HG03196 (cell line): Measurements from ENCODE around the gene MYL4.
"Not testable (repeated sequence)": the region's sequence is repeated elsewhere in the genome, so short reads cannot be mapped to it uniquely, and the experiment has no call there.

ENCODE experiments used
- ATAC-seq: cut with Tn5 transposase; IDR thresholded peaks from one replicate; pipeline ENCODE4 v1.9.1; 2021; ENCODE audit not compliant: unreplicated experiment

MYL4 gene

GRCh38 chr17:47192554-47192953 lies 16.6 kb upstream of the MYL4 start:
- no peak for ATAC-seq

DNA sequence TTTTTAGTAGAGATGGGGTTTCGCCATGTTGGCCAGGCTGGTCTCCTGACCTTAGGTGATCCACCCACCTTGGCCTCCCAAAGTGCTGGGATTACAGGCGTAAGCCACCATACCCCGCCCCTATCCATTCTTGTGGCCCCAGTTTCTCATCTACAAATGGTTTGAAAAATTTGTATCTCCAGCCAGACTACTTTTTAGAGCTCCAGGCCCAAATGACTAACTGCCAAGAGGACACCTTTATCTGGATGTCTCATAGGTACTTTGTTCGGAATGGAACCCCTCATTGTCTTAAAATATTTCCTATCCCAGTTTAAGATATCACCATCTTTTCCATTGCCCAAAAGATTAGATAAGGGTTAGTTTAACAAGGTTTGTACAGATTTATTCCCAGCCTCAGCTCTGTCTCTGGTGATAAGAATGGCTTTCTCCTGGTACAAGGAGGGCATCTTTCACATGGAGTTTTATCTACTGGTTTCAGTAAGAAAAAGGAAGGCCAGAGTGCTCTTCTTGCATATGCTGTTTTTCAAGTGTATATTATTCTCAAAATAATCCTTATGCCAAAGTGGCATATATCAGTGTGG lies 15.1 kb upstream of the MYL4 start:
- no peak for ATAC-seq

GRCh38 chr17:47197821-47198220 lies 11.3 kb upstream of the MYL4 start:
- ATAC-seq, result no peak

DNA sequence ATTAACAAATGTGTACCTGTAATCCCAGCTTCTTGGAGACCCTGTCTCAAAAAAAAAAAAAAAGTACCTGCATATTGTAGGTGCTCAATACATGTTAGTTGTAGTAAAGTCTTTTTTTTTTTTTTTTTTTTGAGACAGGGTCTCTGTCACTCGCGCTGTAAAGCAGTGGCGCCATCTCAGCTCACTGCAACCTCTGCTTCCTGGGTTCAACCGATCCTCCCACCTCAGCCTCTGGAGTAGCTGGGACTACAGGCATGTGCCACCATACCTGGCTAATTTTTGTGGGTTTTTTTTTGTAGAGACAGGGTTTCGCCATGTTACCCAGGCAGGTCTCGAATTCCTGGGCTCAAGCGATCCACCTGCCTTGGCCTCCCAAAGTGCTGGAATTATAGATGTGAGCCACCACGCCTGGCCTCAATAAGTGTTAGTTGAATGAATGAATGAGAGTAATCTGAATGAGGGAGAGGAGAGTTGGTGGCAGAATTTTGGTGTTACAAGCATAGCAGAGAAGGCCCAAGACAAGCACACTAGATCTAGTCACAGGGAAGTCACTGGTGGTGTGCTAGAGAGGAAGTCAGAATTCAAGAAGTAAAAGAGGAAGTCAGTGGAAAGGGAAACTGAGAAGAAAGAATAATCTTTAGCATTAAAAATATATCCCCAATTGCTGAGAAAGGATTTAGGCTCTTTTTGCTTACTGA lies 9.4 kb upstream of the MYL4 start:
- ATAC-seq, result no peak

- ATAC-seq, result no peak
Observed at GRCh38 chr17:47200325-47200664, 8.9 kb upstream of the MYL4 start.

DNA sequence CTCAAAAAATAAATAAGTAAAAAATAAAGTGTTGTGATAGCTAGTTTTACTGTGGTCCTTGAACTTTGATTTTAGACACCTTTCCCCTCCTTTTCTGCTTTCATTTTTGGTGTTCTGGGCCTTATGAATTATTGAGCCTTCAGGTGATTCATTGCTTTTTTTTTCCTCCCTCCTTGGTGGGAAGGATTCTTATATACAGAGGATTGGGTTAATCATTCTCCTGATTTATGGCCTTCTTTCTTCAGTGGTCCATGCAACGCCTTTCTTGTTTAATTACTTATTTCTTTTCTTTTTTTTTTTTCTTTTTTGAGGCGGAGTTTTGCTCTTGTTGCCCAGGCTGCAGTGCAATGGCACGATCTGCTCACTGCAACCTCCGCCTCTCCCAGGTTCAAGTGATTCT lies 8.0 kb upstream of the MYL4 start:
- ATAC-seq, result no peak

DNA sequence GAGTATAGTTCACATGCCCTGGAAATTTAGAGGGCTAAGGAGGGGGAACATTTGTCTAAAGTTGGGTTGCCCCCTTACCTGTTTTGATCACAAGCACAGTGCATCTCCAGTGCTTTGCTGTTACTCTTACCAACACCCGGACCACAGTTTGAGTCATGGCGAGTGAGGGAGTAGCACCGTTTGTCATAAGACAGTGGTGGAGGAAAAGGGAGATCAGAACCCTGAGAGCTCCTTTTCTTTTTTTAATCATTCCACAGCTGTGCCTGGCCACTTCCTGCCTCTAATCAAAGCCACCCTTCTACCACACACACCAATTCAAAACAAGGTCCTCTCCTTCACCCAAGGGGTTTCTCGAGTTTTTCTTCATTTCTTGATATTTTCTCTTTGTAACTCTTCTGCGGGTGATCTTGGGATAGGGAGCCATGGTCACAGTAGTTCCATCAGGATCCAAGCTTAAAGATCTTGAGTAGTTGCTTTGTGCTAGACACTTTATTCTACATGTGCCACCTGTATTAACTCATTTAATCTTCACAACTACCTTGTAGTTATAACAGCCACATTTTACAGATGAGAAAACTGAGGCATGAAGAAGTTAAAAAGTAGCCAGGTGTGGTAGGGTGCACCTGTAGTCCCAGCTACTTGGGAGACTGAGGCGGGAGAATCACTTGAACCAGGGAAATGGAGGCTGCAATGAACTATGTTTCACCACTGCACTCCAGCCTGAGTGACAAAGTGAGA lies 5.0 kb upstream of the MYL4 start:
- ATAC-seq, result no peak

DNA sequence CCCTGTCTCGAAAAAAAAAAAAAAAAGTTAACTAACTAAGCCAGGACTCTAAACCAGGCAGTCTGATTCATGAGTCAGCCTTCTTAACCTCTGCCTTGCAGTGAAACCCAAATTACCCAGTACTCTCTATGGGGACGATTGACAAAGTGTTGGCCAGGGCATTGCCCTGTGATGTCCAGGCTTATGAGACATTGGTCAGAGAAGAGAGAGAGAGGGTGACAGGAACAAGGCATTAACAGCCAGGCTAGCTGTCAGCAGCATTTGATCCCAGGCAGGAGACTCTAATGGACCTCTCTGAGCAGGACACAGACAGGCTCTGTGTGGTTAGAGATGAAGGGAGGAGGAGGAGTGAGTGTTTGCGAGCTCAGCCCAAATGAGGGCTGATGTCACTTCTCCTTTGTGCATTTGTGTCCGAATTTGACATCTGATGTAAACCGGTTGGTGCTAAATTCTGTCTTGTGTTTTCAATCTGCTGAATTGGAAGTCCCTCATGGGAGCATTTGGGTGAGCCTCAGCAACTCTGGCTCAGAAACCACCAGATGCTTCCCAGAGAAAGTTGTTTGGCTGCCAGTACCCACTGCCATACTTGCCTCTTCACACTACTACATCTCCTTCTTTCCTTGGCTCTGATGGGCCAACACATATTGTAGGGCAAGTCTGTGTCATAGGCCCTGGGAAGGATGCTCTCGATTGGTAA lies 4.3 kb upstream of the MYL4 start:
- peak; percentile 36 for ATAC-seq

- ATAC-seq, result peak; percentile 55
Observed at GRCh38 chr17:47205419-47205963, 3.7 kb upstream of the MYL4 start.

DNA sequence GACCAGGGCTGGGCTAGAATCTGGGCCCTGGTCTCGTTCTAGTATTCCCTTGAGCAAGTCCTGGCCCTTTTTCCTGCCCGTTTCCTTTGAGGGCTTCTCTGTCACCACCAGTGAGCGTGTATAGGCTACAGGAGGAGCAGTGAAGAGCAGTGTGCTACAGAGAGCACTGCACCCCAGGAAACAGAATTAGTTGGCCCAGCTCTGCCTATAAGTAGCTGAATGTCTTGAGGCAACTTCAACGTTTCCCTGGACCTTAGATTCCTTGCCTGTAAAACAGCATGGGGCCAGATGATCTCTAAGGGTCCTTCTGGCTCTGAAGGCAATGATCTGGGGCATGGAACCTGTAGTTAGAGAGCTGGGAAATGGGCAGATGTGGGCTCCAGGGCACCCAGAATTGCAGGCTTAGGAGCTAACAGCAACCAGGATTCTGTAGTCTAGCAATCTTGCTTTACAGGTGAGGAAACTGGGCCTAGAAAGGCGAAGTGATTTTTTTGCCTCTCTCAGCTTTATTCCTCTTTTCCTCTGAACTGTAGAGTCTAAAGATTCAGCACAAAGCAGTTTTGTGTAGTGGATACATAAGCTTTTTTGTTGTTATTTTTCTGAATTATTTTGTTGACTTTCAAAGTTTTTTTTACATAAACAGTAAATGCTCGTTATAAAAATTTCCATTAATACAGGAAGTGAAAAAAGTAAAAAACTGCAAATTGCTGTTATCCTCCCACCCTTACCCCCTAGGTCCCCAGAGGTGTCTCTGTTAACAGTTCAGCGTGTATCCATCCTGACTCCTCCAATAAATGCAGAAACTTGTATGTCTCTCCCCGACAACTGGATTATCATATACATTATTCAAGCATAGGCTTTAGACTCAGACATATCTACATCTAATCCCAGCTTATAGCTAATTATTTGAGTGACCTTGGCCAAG lies 1.7 kb upstream of the MYL4 start:
- ATAC-seq, result no peak

- no peak for ATAC-seq
Observed at GRCh38 chr17:47209499-47209898, 351 bp downstream of the MYL4 start.

- ATAC-seq, result no peak
Observed at GRCh38 chr17:47210105-47210504, 957 bp downstream of the MYL4 start.

- ATAC-seq, result no peak
Observed at GRCh38 chr17:47210779-47211178, 1.6 kb downstream of the MYL4 start.

DNA sequence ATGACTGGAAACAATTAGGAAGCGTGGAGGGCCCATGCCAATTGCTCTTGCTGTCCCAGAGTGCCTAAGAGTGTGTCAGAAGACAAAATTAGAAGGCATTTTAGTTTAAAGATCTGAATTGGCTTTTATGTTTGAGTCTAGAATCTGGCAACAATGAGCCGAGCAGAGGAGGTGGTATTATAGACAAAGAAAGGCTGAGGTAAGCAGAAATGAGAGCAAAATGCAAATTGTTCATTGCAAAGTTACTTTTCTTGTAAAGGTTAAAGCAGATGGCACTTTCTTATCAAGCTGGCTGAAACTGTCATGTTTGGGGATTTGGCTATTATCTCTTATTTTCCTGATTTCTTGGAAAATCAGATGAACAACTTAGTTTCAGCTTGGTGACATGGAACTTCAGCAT lies 3.3 kb downstream of the MYL4 start:
- no peak for ATAC-seq

GRCh38 chr17:47213540-47213939 lies 4.4 kb downstream of the MYL4 start:
- ATAC-seq, result no peak

DNA sequence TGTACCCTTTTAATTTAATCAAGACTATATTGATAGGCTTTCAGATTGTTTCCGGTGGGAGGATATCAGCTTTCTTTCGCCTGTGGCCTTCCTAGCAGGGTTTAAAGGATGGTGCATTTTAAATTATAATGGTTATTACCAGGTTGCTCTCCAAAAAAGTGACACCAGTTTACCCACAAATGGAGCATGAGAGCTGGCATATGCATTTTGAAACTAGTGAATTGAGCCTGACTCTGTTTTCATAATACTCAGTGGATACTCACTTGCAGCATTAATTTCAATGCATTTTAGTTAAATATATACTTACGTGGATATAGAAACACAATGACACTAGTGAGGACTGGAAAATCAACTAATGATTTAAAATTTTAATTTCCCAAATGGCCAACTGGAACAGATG lies 5.8 kb downstream of the MYL4 start:
- ATAC-seq, result no peak

DNA sequence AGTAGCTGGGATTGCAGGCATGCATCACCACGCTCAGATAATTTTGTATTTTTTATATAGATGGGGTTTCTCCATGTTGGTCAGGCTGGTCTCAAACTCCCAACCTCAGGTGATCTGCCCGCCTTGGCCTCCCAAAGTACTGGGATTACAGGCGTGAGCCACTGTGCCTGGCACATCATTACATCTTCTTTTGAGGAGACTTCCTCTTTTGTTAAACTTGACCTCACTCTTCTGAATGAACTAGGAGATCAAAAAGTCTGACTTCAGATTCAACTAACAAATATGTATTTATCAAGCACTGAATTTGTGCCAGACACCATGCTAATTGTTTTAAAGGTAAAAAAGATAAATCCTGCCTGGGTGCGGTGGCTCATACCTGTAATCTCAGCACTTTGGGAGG lies 7.7 kb downstream of the MYL4 start:
- not testable (repeated sequence) for ATAC-seq

- not testable (repeated sequence) for ATAC-seq
Observed at GRCh38 chr17:47217279-47217678, 8.1 kb downstream of the MYL4 start.

DNA sequence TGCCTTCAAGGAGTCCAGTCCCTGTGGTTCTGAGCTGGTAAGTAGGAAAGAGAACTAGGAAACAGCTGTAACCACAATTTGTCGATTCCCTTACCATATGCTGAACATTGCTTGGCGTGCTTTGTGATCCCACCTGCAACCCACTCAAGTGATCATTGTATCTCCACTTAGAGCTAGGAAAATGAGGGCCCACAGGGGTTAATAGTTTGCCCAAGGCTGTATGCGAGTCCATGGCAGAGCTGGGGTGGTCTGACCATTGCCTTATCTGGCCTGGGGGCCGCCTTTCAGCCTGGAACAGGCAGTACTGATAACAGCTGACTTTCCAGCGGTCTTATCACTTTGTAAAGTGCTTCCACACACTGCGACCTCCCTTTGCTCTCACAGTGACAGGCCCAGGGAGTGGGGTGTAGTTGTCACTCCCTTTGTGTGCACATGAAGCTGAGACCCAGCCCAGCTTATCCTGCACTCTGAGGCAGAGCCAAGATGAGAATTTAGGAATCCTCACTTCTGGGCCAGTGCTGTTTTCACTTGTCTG lies 9.8 kb downstream of the MYL4 start:
- ATAC-seq, result no peak
